Myocyte (in vitro differentiated cells): ENCODE results near the gene F3. TPM values are rescaled to one million over a fixed set of nuclear protein-coding genes. Genes with fewer than 3 reads are reported as not detected.
A peak's percentile ranks its signal among the peaks of the same experiment; 100 is the strongest.

Experiments used
- DNase-seq: peaks from one replicate; pipeline ENCODE4 v3.0.0-alpha.2; 2012; ENCODE audit warnings: low read depth
- total RNA-seq: library from RNA; depleted of rRNA; stranded (reverse); fragments of >200 nt; gene quantifications from 2 replicates; pipeline ENCODE4 v1.2.3, GENCODE V29; 2014

F3 gene
- total RNA-seq, 1 donor from 2014 or later, result 5.1 TPM

- no peak for DNase-seq
These were observed 11.8 kb upstream of the F3 start for GRCh38 chr1:94553323-94553730.

- no peak for DNase-seq
These were observed 10.6 kb upstream of the F3 start for GRCh38 chr1:94552071-94552586.

- DNase-seq, result no peak
These were observed 9.9 kb upstream of the F3 start for GRCh38 chr1:94551449-94551848.

DNA sequence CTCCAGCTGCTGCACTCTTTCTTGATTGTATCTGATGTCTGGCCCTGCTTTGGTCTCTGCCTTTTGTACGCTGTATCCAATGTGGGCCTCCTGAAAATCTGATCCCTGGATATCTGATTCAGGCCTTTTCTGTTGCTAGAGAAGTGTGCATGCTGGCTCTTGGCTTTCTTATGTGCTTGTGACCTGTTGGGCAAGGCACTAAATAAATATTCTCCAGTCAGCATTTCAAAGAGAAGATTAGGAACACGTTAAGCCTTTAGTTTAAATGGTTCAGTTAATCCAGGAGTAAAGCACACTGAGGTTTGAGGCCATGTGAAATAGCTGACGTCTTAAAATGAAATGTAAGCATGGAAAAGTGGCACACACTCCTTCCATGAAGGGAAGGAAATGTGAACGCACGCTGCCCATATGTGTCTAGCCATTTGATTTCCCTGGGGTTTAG lies 9.3 kb upstream of the F3 start:
- no peak for DNase-seq

DNA sequence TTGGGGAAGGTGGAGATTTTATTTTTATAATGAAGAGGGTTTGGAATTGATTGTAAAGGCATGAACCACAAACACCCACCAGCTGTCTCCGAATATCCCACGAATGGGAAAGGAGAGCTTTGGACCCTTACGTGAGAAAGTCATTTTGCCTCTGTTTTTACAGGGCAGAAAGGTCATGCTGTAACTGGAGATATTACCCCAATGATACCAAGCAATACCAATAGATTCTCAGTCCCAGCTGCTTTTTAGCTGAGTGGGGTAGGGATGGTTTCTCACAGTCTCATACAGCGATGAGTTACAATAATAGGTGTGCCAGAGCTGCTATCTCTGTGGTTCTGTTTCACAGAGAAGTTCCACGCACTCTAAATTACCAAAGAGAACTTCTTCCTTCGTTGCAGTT lies 8.8 kb upstream of the F3 start:
- peak; percentile 42 for DNase-seq

DNA sequence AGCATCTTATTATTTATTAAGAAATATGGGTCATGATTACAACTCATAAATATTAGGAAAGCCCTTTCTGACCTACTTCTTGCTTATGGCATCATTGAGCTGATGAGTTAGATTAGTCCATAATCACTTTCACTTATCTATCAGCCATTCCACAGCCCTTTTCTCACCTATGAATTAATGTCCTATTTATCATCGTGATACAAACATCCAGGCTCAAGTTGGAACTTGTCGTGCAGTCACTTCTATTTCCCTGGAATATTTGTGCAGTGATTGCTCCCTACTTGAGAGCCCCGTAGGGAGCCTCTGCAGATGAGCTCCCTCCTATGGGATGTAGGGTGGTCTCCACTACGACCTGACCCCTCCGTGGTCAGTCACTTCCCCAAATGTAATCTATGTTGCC lies 8.1 kb upstream of the F3 start:
- DNase-seq, result no peak

DNA sequence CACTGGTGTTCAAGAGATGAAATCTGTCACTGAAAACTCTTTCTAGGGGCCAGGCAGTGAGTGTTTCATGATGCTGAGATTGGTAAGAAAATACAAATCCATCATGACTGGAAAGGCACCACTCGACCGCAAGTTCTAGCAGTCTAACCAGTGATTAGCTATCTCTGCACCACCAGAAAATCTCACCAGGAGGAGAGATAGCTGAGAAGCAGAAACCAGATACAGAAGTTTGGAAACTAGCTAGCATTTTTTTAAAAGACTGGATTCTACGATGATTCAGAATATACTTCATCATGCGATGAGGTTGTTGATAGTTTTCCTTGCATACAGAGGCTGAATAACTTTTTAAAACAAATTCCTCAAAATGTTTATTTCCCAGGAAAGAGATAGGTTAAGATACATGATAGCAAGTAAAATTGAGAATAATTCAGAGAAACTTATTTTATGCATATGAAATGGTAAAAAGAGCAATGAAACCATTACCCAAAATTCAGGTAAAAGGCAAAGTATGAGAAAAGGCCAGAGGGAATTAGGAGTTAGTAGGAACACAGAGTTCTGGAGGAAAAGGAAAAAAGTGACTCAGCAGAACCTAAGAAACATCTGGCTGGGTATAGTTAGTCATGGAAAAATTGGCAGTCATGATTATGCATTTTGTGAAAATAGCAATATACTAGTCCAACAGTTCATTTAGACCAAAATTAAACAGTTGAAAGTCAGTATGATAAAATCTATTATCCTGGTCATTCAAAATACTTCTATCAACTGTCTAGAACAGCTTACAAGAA lies 3.3 kb upstream of the F3 start:
- DNase-seq, result peak; percentile 50

- DNase-seq, result peak; percentile 47
These were observed 2.5 kb upstream of the F3 start for GRCh38 chr1:94543893-94544635.

DNA sequence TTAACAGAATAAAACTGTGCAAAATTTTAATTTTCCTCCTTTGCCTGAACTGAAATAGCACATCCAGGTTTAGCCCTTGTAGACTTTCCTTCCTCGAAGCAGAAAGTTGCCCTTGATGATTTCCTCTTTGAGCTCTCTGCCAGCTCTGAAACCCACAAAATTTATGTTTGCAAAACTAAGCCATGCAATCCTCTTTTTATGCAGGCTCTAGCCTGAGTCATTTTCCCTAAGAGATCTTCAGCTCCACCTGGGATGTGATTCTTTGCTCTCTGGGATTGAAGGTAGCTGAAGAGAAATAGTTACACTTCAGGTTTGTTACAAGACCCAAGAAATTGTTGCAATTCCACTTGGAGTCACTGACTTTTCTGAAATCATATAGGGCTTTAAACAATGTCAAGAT lies 1.4 kb upstream of the F3 start:
- DNase-seq, result no peak

- DNase-seq, result peak; percentile 76
These were observed 720 bp upstream of the F3 start for GRCh38 chr1:94542088-94542870.

DNA sequence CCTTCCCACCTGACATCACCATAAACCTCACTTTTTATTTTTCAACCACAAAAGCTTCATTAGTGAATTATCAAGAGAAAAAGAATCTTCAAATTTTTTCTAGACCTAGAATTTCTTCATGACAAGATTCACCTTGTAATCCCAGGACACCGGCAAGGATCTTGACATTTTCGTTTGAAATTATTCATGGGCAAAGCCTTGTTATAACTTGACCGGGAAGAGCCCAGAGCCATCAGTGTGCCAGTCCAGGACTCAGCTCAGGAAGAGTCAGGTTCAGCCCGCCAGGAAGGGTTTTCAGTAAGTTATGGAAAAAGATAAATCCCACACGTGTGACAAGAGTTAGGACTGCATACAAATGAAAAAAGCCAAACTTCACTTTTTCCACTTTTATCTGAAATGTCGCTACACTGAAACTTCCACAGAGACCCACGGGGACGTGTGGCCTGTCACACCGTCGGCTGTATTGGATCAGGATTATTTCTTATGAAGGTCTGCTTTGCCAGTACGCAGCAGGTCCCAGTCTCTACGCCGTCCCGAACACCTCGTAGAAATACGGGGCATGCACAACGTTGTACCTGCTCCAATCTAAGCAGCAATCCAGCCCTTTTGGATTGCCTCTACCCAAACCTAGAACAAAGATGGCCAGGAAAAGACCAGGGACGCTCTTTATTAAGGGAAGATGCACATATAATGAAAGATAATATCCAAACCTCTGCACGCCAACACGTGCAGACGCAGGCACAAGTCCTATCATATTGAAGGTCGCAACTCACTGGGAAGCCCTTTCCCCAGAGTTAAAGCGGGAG lies 916 bp downstream of the F3 start:
- DNase-seq, result no peak

DNA sequence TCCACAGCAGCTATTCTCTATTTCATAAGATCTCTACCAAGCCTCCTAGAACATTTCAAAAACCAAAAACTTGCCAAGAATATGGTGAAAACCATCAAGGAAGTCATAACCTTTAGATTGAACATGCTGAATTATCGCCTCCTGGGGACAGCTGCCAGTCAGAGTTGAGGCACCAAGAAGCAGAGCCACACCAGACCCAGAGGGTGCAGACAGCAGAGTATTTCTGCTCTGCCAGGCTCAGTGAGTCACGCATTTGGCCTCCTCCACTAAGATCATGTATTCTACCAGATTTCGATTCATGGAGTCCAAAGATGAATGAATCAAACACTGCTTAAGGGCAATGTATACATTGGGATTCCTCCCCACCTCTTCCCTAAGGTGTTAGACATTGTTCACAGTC lies 2.1 kb downstream of the F3 start:
- no peak for DNase-seq

DNA sequence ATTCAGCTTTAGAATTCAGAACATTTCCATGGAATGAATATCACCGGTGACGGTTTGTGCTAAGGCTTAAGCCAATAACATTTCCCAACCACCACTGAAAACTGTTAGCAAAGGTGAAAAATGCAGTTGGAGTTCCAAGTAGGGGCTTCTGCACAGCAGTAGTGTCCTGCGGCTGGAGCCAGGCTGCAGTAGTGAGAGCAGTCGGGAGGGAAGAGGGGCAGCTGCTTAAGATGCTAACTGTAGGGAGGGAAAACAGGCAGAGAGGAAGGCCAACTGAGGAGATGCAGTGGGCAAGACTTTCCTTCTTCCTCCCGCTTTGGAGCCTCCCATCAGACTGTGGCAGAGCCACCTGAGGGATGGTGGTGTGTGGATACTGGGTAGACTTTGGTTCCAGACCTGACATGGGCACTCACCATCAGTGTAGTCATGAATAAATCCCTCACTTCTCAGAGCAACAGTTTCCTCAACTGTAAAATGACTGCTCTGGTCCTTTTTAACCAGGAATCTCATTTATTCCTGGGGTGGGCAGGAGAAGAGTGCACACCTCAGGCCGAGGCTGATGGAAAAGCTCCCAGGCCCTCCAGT lies 3.2 kb downstream of the F3 start:
- no peak for DNase-seq

GRCh38 chr1:94537254-94537653 lies 4.3 kb downstream of the F3 start:
- no peak for DNase-seq

- DNase-seq, result no peak
These were observed 5.7 kb downstream of the F3 start for GRCh38 chr1:94535879-94536278.

GRCh38 chr1:94535095-94535494 lies 6.5 kb downstream of the F3 start:
- no peak for DNase-seq

DNA sequence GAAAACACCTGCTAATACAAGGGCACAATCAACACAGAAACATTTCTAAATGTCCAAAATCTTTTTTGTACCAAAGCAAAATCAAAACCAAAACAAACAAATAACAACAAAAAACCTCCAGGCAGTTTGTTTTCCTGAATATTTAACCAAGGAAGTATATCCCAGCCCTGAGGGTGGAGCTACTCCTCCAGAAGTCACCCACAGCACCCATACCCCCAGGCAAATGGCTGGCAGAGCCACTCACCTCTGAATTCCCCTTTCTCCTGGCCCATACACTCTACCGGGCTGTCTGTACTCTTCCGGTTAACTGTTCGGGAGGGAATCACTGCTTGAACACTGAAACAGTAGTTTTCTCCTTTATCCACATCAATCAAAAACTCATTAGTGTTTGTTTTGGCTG lies 9.5 kb downstream of the F3 start:
- peak; percentile 22 for DNase-seq

- DNase-seq, result no peak
These were observed 9.9 kb downstream of the F3 start for GRCh38 chr1:94531664-94532063.

GRCh38 chr1:94530373-94530878 lies 11.1 kb downstream of the F3 start:
- no peak for DNase-seq

DNA sequence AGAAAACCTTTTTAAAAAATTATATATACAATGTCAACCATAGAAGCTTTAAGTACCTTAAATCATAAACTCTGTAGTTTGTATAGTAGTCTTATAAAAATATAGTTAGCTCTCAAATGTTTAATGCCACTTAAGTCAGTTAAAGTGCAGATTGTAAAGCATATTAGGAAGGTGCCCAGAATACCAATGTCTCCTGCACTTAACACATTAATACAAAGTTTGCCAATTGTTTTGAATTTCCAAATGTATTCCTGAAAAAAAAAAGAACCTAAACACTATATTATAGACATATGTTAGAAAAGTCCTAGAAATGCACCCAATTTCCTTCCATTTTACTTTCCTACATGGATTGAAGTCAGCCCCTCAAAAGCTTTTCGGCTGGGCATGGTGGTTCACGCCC lies 12.1 kb downstream of the F3 start:
- no peak for DNase-seq
